WTC11 (cell line): ENCODE data around the gene CCNG1. TPM values are rescaled to one million over a fixed set of nuclear protein-coding genes. Genes with fewer than 3 reads are reported as not detected.
A peak's percentile ranks its signal among the peaks of the same experiment; 100 is the strongest.
"Not testable (repeated sequence)": the region's sequence is repeated elsewhere in the genome, so short reads cannot be mapped to it uniquely, and the experiment has no call there.

Experiments
- ATAC-seq: fragments of 200-7000 bp; cut with Tn5 transposase; 2 replicates; pipeline ENCODE4 v1.10.0; 2021; ENCODE audit warnings: mild to moderate bottlenecking, moderate library complexity
- CTCF ChIA-PET: fragments of 300-600 bp; sonication (Branson Sonifier 250); formaldehyde crosslinking; loops from one replicate; lab custom pipeline; 2021; ENCODE audit warnings: antibody characterized with exemption; lab: Charles Lee
- POLR2A ChIA-PET: fragments of 350-600 bp; sonication (Branson Sonifier 250); formaldehyde crosslinking; loops from one replicate; lab custom pipeline; 2021; ENCODE audit warnings: antibody characterized with exemption; lab: Charles Lee
- DNase-seq: peaks from one replicate; pipeline ENCODE4 v3.0.0; 2021; ENCODE audit warnings: low spot score
- H3K27ac Mint-ChIP-seq: 2 replicates; pipeline ENCODE4 v1.8.0; 2021; ENCODE audit warnings: mixed read lengths
- H3K27me3 Mint-ChIP-seq: 2 replicates; pipeline ENCODE4 v1.8.0; 2021; ENCODE audit warnings: low read depth, mild to moderate bottlenecking, moderate library complexity, mixed read lengths
- H3K36me3 Mint-ChIP-seq: 2 replicates; pipeline ENCODE4 v1.8.0; 2021; ENCODE audit warnings: mixed read lengths
- H3K4me1 Mint-ChIP-seq: 2 replicates; pipeline ENCODE4 v1.8.0; 2022; ENCODE audit warnings: mixed read lengths
- H3K4me3 Mint-ChIP-seq: 2 replicates; pipeline ENCODE4 v1.8.0; 2021; ENCODE audit warnings: mild to moderate bottlenecking, moderate library complexity, mixed read lengths
- H3K9me3 Mint-ChIP-seq: 2 replicates; pipeline ENCODE4 v1.8.0; 2021; ENCODE audit warnings: mixed read lengths
- ATF1 ChIP-seq: sonication (generic); formaldehyde crosslinking; IDR thresholded peaks from 2 replicates; pipeline ENCODE4 v1.8.1; 2023; ENCODE audit warnings: mild to moderate bottlenecking, moderate library complexity, missing genetic modification reagents
- ATF2 ChIP-seq: sonication (generic); formaldehyde crosslinking; IDR thresholded peaks from 2 replicates; pipeline ENCODE4 v1.8.1; 2022; ENCODE audit warnings: low read depth, missing genetic modification reagents, borderline replicate concordance
- CREM ChIP-seq: sonication (generic); formaldehyde crosslinking; IDR thresholded peaks from 2 replicates; pipeline ENCODE4 v1.8.1; 2022; ENCODE audit warnings: mild to moderate bottlenecking, missing genetic modification reagents, moderate library complexity
- ELF4 ChIP-seq: sonication (generic); formaldehyde crosslinking; IDR thresholded peaks from 2 replicates; pipeline ENCODE4 v1.8.1; 2022; ENCODE audit warnings: low read depth, mild to moderate bottlenecking, moderate library complexity, missing genetic modification reagents
- EMX1 ChIP-seq: fragments of 250-450 bp; sonication (Bioruptor Pico); IDR thresholded peaks from 2 replicates; pipeline ENCODE4 v1.8.0; 2021; ENCODE audit warnings: mild to moderate bottlenecking
- FOXK1 ChIP-seq: sonication (generic); formaldehyde crosslinking; IDR thresholded peaks from 2 replicates; pipeline ENCODE4 v1.8.0; 2022; ENCODE audit warnings: mild to moderate bottlenecking, moderate library complexity, missing genetic modification reagents
- GTF2I ChIP-seq: fragments of 250-450 bp; sonication (Bioruptor Pico); conservative IDR thresholded peaks from 2 replicates; pipeline ENCODE4 v1.4.0; 2021; ENCODE audit warnings: mild to moderate bottlenecking
- JUN ChIP-seq: sonication (generic); formaldehyde crosslinking; IDR thresholded peaks from 2 replicates; pipeline ENCODE4 v1.8.0; 2023; ENCODE audit warnings: mild to moderate bottlenecking, missing genetic modification reagents
- NR3C1 ChIP-seq: sonication (generic); formaldehyde crosslinking; conservative IDR thresholded peaks from 2 replicates; pipeline ENCODE4 v1.8.1; 2023; ENCODE audit warnings: low read depth, mild to moderate bottlenecking, missing genetic modification reagents
- RELA ChIP-seq: sonication (generic); formaldehyde crosslinking; IDR thresholded peaks from 2 replicates; pipeline ENCODE4 v1.8.1; 2022; ENCODE audit warnings: missing genetic modification reagents, mild to moderate bottlenecking, borderline replicate concordance
- TCF7 ChIP-seq: sonication (generic); formaldehyde crosslinking; IDR thresholded peaks from 2 replicates; pipeline ENCODE4 v1.8.0; 2022; ENCODE audit warnings: mild to moderate bottlenecking, low read depth, missing genetic modification reagents, moderate library complexity
- TEAD4 ChIP-seq: sonication (generic); formaldehyde crosslinking; IDR thresholded peaks from 2 replicates; pipeline ENCODE4 v1.8.0; 2022; ENCODE audit warnings: mild to moderate bottlenecking, missing genetic modification reagents
- TP53 ChIP-seq: sonication (generic); formaldehyde crosslinking; IDR thresholded peaks from 2 replicates; pipeline ENCODE4 v1.8.1; 2023; ENCODE audit warnings: mild to moderate bottlenecking, missing genetic modification reagents
- USF1 ChIP-seq: sonication (generic); formaldehyde crosslinking; IDR thresholded peaks from 2 replicates; pipeline ENCODE4 v1.8.0; 2022; ENCODE audit warnings: mild to moderate bottlenecking, missing genetic modification reagents
- USF2 ChIP-seq: sonication (generic); formaldehyde crosslinking; IDR thresholded peaks from 2 replicates; pipeline ENCODE4 v1.8.1; 2023; ENCODE audit warnings: mild to moderate bottlenecking, missing genetic modification reagents, moderate library complexity
- ZNF138 ChIP-seq: sonication (generic); formaldehyde crosslinking; conservative IDR thresholded peaks from 2 replicates; pipeline ENCODE4 v1.8.1; 2022; ENCODE audit warnings: mild to moderate bottlenecking, moderate library complexity, missing genetic modification reagents
- ZNF263 ChIP-seq: sonication (generic); formaldehyde crosslinking; IDR thresholded peaks from 2 replicates; pipeline ENCODE4 v1.8.1; 2022; ENCODE audit warnings: low read depth, mild to moderate bottlenecking, moderate library complexity, missing genetic modification reagents
- ZNF423 ChIP-seq: fragments of 250-450 bp; sonication (Bioruptor Pico); IDR thresholded peaks from 2 replicates; pipeline ENCODE4 v2.1.2; 2022; ENCODE audit warnings: mild to moderate bottlenecking, moderate library complexity
- total RNA-seq: library from RNA; stranded (reverse); gene quantifications from 3 replicates; pipeline ENCODE4 v1.2.3, GENCODE V29; 2021
- TF ChIP-seq, protein P1 (sequence below): sonication (generic); formaldehyde crosslinking; IDR thresholded peaks from 2 replicates; pipeline ENCODE4 v1.8.1; 2022; ENCODE audit warnings: mild to moderate bottlenecking, missing genetic modification reagents, moderate library complexity, borderline replicate concordance
- TF ChIP-seq, protein P2 (sequence below): sonication (generic); formaldehyde crosslinking; IDR thresholded peaks from 2 replicates; pipeline ENCODE4 v1.8.0; 2022; ENCODE audit warnings: mild to moderate bottlenecking, missing genetic modification reagents
- TF ChIP-seq, protein P3 (sequence below): sonication (generic); formaldehyde crosslinking; IDR thresholded peaks from 2 replicates; pipeline ENCODE4 v1.8.0; 2022; ENCODE audit warnings: missing genetic modification reagents

Gene CCNG1
- total RNA-seq, 1 experiment from 2014 or later = 433 TPM

DNA sequence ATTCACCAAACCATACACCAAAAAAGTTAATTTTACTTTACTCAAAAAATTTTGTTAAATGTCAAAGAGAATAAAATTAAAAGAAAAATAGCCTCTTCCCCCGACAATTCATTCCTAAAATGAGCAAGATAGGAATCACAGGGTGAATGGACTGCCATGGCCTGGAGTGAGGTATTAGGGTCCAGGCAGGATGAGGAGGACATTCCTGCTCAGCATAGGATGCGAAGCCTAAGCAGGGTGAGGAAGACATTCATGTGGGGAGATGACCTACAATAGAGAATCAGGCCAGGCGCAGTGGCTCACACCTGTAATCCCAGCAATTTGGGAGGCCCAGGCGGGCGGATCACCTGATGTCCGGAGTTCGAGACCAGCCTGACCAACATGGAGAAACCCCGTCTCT lies 14.1 kb downstream of the CCNG1 start:
- peak; percentile 52 for ATAC-seq
- Mint-ChIP-seq H3K4me1 (peaks cover 10% of the 10 kb centered on the region), H3K27ac (no peak overlapping the region), H3K36me3 (peaks cover 55% of the 10 kb centered on the region), H3K27me3 (no peaks in the 10 kb centered on the region), H3K4me3 (no peak overlapping the region), H3K9me3 (peaks cover 9% of the 10 kb centered on the region)
- DNase-seq = no peak
- ChIA-PET POLR2A (interaction anchor here (0.6 to 1.0 kb wide), 2 partner anchors 13 to 629 kb away, joined by 3 to 4 read pairs; no protein-coding TSS in a partner anchor), CTCF (no interaction called here)
- TF ChIP-seq ZNF138 (no peak), GTF2I (CRISPR knock-in tag) (no peak), FOXK1 (CRISPR knock-in tag) (no peak), TCF7 (CRISPR knock-in tag) (no peak), ATF1 (CRISPR knock-in tag) (no peak), JUN (CRISPR knock-in tag) (no peak), ZNF263 (CRISPR knock-in tag) (no peak), RELA (no peak)
- TF ChIP-seq, protein P1, sequence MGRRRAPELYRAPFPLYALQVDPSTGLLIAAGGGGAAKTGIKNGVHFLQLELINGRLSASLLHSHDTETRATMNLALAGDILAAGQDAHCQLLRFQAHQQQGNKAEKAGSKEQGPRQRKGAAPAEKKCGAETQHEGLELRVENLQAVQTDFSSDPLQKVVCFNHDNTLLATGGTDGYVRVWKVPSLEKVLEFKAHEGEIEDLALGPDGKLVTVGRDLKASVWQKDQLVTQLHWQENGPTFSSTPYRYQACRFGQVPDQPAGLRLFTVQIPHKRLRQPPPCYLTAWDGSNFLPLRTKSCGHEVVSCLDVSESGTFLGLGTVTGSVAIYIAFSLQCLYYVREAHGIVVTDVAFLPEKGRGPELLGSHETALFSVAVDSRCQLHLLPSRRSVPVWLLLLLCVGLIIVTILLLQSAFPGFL (CRISPR knock-in tag) = no peak

- Mint-ChIP-seq H3K27ac (no peak overlapping the region), H3K9me3 (peaks cover 6% of the 10 kb centered on the region), H3K4me3 (no peak overlapping the region), H3K27me3 (no peaks in the 10 kb centered on the region), H3K36me3 (peaks cover 41% of the 10 kb centered on the region), H3K4me1 (peaks cover 16% of the 10 kb centered on the region)
- ATAC-seq (no peak), DNase-seq (no peak)
- POLR2A ChIA-PET = interaction anchor here (0.8 kb wide), 1 partner anchor 16 kb away, joined by 3 read pairs; no protein-coding TSS in a partner anchor
- TF ChIP-seq ZNF423 (CRISPR knock-in tag) (no peak), GTF2I (CRISPR knock-in tag) (no peak), CREM (CRISPR knock-in tag) (no peak), ATF2 (no peak), NR3C1 (CRISPR knock-in tag) (no peak), USF2 (CRISPR knock-in tag) (no peak), EMX1 (CRISPR knock-in tag) (no peak), ELF4 (no peak), USF1 (CRISPR knock-in tag) (no peak), TEAD4 (no peak), TP53 (CRISPR knock-in tag) (no peak), FOXK1 (CRISPR knock-in tag) (no peak)
- TF ChIP-seq, protein P1 (CRISPR knock-in tag) = no peak
- TF ChIP-seq, protein P2, sequence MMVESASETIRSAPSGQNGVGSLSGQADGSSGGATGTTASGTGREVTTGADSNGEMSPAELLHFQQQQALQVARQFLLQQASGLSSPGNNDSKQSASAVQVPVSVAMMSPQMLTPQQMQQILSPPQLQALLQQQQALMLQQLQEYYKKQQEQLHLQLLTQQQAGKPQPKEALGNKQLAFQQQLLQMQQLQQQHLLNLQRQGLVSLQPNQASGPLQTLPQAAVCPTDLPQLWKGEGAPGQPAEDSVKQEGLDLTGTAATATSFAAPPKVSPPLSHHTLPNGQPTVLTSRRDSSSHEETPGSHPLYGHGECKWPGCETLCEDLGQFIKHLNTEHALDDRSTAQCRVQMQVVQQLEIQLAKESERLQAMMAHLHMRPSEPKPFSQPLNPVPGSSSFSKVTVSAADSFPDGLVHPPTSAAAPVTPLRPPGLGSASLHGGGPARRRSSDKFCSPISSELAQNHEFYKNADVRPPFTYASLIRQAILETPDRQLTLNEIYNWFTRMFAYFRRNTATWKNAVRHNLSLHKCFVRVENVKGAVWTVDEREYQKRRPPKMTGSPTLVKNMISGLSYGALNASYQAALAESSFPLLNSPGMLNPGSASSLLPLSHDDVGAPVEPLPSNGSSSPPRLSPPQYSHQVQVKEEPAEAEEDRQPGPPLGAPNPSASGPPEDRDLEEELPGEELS (CRISPR knock-in tag) = no peak
- TF ChIP-seq, protein P3, sequence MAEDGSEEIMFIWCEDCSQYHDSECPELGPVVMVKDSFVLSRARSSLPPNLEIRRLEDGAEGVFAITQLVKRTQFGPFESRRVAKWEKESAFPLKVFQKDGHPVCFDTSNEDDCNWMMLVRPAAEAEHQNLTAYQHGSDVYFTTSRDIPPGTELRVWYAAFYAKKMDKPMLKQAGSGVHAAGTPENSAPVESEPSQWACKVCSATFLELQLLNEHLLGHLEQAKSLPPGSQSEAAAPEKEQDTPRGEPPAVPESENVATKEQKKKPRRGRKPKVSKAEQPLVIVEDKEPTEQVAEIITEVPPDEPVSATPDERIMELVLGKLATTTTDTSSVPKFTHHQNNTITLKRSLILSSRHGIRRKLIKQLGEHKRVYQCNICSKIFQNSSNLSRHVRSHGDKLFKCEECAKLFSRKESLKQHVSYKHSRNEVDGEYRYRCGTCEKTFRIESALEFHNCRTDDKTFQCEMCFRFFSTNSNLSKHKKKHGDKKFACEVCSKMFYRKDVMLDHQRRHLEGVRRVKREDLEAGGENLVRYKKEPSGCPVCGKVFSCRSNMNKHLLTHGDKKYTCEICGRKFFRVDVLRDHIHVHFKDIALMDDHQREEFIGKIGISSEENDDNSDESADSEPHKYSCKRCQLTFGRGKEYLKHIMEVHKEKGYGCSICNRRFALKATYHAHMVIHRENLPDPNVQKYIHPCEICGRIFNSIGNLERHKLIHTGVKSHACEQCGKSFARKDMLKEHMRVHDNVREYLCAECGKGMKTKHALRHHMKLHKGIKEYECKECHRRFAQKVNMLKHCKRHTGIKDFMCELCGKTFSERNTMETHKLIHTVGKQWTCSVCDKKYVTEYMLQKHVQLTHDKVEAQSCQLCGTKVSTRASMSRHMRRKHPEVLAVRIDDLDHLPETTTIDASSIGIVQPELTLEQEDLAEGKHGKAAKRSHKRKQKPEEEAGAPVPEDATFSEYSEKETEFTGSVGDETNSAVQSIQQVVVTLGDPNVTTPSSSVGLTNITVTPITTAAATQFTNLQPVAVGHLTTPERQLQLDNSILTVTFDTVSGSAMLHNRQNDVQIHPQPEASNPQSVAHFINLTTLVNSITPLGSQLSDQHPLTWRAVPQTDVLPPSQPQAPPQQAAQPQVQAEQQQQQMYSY = no peak
- CTCF ChIA-PET = no interaction called here
Observed at GRCh38 chr5:163453705-163454104, 16.3 kb downstream of the CCNG1 start.

- H3K36me3 Mint-ChIP-seq = peaks cover 32% of the 10 kb centered on the region
- H3K9me3 Mint-ChIP-seq, H3K4me3 Mint-ChIP-seq, DNase-seq, ATAC-seq, CTCF ChIA-PET, H3K27me3 Mint-ChIP-seq: not testable (repeated sequence)
- POLR2A ChIA-PET = interaction anchor here (0.6 kb wide), 1 partner anchor 10 kb away, joined by 3 read pairs; no protein-coding TSS in a partner anchor
- peaks cover 16% of the 10 kb centered on the region for H3K4me1 Mint-ChIP-seq
- H3K27ac Mint-ChIP-seq = peak overlapping the region; percentile 75
Observed at GRCh38 chr5:163455406-163455805, 18.0 kb downstream of the CCNG1 start.
